ENCODE results near the gene EPHA4.

Gene EPHA4

DNA sequence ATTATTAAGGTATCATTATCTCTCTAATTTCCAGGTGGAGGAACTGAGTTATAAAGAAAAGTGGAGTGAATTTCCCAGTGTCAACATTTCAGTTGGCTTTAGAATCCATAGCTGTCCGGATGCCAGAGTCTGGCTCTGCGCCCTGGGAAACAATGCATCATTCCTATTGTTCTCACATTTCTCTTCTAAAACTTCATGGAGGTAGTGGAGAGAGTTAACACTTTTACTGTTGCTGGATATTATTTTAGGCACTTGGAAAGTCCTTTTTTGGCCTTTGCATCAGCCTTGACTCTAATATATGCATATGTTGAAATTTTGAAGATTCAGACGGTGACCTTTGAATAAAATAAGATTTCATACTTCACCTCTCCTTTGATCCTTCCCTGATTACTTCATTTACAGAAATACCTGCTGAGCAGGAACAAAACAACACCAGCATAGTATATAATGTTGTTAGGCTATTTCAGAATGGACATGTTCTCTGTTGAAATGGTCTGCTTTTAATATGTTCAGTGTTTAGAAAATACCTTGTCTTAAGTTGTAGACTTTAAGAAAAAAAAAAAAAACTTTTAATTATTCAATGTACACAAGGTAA lies 148.8 kb downstream of the EPHA4 start:
- TF ChIP-seq, protein P1, sequence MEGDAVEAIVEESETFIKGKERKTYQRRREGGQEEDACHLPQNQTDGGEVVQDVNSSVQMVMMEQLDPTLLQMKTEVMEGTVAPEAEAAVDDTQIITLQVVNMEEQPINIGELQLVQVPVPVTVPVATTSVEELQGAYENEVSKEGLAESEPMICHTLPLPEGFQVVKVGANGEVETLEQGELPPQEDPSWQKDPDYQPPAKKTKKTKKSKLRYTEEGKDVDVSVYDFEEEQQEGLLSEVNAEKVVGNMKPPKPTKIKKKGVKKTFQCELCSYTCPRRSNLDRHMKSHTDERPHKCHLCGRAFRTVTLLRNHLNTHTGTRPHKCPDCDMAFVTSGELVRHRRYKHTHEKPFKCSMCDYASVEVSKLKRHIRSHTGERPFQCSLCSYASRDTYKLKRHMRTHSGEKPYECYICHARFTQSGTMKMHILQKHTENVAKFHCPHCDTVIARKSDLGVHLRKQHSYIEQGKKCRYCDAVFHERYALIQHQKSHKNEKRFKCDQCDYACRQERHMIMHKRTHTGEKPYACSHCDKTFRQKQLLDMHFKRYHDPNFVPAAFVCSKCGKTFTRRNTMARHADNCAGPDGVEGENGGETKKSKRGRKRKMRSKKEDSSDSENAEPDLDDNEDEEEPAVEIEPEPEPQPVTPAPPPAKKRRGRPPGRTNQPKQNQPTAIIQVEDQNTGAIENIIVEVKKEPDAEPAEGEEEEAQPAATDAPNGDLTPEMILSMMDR (IDR thresholded peaks at IDR 0.05; ENCODE audit: low read depth, low read length) = no peak

DNA sequence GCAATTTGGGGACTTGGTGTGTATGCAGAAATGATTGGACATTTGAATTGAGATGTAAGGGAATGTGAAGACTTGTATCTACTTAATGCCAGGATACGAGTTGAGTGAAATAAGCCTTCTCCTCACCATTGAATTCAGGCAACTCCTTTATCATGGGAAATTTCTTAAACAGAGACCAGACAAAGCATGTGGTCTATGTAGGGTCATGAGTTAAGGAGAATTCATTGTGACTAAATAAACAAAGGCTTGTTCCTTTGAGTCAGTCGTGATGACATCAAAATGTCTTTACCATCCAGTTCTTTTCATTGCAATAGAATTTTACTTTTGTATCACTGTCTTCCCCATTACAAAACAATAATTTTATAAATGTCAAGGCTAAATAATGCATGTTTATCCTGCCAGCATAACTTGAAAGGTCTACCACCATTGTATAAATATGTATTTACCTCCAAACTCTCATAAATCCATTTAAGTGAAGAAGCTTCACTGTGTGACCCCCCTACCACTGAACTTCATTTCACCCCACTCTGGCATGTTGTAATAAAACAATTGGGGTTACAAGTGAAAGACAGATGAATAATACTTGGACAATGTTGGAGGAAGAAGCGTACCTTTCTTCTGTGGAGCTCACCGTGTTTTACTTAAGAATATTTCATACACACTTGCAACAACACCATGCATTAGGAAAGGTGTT lies 149.4 kb downstream of the EPHA4 start:
- TF ChIP-seq, protein P1 (IDR thresholded peaks at IDR 0.05; ENCODE audit: low read depth, low read length) = no peak
- DNase-seq (ENCODE audit: extremely low read depth, low read depth) = no peak

More for the DNA sequence above, 148.8 kb downstream of the EPHA4 start:
- no peak for DNase-seq (ENCODE audit: extremely low read depth, low read depth)

DNA sequence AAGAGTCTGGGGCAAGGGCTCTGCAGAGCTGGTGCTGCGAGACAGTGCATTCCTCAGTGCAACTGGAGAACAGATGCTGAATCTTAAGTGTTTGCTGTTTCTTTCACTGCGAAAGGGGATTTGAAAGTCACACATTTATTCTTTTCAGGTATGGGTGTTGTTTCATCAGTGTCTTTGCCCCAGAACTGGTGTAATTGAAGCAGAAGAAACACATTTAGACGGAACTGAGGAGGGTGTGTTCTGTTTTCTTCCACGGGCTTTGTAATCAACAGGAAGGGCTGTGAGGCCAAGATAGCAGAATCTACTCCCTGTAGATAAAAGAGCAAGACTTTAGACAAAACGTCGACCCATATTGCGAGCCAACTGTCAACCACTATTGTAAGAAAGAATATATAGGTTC lies 151.9 kb downstream of the EPHA4 start:
- no peak for DNase-seq (ENCODE audit: extremely low read depth, low read depth)
- TF ChIP-seq, protein P1 (IDR thresholded peaks at IDR 0.05; ENCODE audit: low read depth, low read length) = no peak

DNA sequence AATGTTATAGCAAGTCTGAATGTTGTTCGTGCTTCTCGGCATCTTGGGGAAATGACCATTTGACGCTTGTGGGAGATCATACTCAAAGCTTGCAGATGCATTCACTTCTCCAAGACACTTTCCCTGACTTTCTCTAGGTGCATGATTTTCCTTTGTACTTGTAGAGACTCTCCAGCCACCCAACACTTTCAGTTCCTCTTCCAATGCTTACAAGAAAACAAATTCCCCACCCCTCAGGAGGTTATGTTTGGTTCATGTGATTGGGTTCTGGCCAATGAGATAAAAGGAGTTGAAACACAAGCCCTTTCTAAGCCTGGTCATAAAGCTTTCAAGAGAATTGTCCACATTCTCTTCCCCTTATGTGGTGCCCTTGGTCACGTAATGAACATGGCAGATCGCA lies 156.3 kb downstream of the EPHA4 start:
- no peak for DNase-seq (ENCODE audit: extremely low read depth, low read depth)
- TF ChIP-seq, protein P1 (IDR thresholded peaks at IDR 0.05; ENCODE audit: low read depth, low read length) = no peak

DNA sequence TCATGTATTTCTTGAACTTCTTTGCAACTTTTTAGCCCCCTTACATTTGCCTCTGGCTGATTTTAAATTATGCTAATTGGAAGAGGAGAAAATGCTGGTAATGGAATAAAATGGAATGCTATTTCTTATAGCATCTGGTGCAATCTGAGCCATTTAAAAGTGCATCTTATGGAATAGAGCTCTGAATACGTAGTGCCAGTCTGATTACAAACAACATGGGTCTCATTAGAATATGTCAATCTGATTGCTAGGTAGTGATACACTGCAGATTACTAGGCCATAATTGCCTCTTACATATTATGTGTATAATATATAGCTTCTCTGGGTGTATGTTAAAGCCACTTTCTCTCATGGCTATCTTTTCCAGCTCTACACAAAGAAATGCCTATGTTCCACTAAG lies 159.1 kb downstream of the EPHA4 start:
- TF ChIP-seq, protein P1 (IDR thresholded peaks at IDR 0.05; ENCODE audit: low read depth, low read length) = no peak
- no peak for DNase-seq (ENCODE audit: extremely low read depth, low read depth)

DNA sequence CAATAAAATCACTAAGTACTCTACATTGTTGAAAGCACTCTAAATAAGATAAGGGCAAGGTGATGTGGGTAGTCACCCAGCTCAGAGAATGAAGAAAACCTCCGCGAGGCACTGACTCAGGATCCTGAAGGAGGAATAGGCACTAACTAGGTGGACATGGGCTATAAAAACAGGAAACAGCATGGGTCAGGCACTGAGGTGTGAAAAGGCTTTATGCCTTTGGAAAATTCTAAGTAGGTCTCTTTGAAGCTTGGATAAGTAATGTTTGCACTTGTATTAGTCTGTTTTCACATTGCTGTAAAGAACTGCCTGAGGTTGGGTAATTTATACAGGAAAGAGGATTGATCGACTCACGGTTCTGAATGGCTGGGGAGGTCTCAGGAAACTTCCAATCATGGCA lies 161.6 kb downstream of the EPHA4 start:
- DNase-seq (ENCODE audit: extremely low read depth, low read depth) = no peak
- TF ChIP-seq, protein P1 (IDR thresholded peaks at IDR 0.05; ENCODE audit: low read depth, low read length) = no peak

DNA sequence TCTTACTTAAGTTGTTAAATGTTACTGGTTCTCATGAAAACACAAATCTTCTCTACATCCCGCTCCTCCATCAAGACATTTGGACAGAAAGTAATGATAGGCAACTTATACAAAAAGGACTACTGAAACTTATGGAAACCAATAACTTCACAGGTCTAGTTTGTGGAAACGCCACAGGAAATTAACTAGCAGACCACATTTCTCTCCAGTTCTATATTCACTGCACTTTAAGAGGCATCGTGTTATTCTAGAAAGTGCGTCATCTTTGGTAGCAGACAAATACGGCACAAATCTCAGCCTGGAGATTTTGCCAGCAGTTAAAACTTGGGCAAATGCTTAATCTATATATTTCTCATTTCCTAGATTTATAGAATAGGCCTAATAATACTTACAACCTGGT lies 164.3 kb downstream of the EPHA4 start:
- TF ChIP-seq, protein P1 (IDR thresholded peaks at IDR 0.05; ENCODE audit: low read depth, low read length) = no peak
- no peak for DNase-seq (ENCODE audit: extremely low read depth, low read depth)
